Fibroblast of lung (primary cell): ENCODE results near the gene FBXL17.

Experiments
- CTCF ChIP-seq, 2 donors: IDR thresholded peaks in 1 of 2; conservative IDR thresholded peaks in 1 of 2; 1 replicate in 1 of 2; 2 replicates in 1 of 2; pipeline ENCODE4 v1.5.1; 2011 to 2012; ENCODE audit warnings: low read length in 2 of 2, control low read depth in 1 of 2, inconsistent platforms in 1 of 2, low read depth in 1 of 2, mild to moderate bottlenecking in 1 of 2
- EZH2 ChIP-seq: IDR thresholded peaks from 2 replicates; pipeline ENCODE4 v1.5.1; 2012; ENCODE audit warnings: low read length, control low read depth, mild to moderate bottlenecking; ENCODE audit errors: missing control alignments

DNA sequence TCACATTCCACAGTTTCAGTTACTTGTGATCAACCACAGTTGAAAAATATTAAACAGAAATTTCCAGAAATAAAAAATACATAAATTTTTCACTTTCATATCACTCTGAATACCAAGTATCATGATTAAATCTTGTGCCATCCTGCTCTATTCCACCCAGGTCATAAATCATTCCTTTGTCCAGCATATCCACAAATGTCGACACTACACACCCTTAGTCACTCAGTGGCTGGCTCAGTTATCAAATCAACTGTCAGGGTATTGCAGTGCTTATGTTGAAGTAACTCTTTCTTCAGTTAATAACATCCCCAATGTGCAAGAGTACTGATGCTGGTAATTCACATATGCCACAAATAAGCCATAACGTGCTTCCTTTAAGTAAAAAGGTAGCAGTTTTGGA lies 115.7 kb downstream of the FBXL17 start:
- TF ChIP-seq CTCF (conservative IDR thresholded peaks at IDR 0.05 in 1 of 2, IDR thresholded peaks at IDR 0.05 in 1 of 2; ENCODE audit: low read depth in 1 of 2, low read length in 2 of 2) (no peak), EZH2 (no peak)
